Sigmoid colon (tissue), 7 donors: ENCODE measurements around the gene SRP54. TPM values are rescaled to one million over a fixed set of nuclear protein-coding genes. Genes with fewer than 3 reads are reported as not detected.

Experiments used
- DNase-seq: peaks from one replicate; pipeline ENCODE4 v3.0.0-alpha.2; 2019
- H3K27ac ChIP-seq, 4 donors: fragments of 200-600 bp; sonication (generic); one replicate each; pipeline ENCODE4 v1.5.1; 2016 to 2019; ENCODE audit warnings: mild to moderate bottlenecking in 1 of 4
- H3K27me3 ChIP-seq, 3 donors: fragments of 200-600 bp; sonication (generic); one replicate each; pipeline ENCODE4 v1.5.1; 2019; ENCODE audit warnings: mild to moderate bottlenecking in 1 of 3
- H3K36me3 ChIP-seq, 4 donors: fragments of 200-600 bp; sonication (generic); one replicate each; pipeline ENCODE4 v1.5.1; 2016 to 2019
- H3K4me1 ChIP-seq, 4 donors: fragments of 200-600 bp; sonication (generic); one replicate each; pipeline ENCODE4 v1.5.1; 2017 to 2019
- H3K4me3 ChIP-seq, 4 donors: fragments of 200-600 bp; sonication (generic); one replicate each; pipeline ENCODE4 v1.5.1; 2017 to 2019; ENCODE audit warnings: mild to moderate bottlenecking in 2 of 4, moderate library complexity in 1 of 4
- H3K9me3 ChIP-seq, 4 donors: fragments of 200-600 bp in 3 of 4; sonication (generic) in 3 of 4; one replicate each; pipeline versions ENCODE4 v1.5.1 to v1.6.1; 2013 to 2019
- EP300 ChIP-seq, 4 donors: sonication (generic); formaldehyde crosslinking; IDR thresholded peaks; one replicate each; pipeline ENCODE4 v1.6.1; 2017; ENCODE audit warnings: antibody characterized with exemption in 4 of 4
- POLR2A ChIP-seq, 2 donors: fragments of 450-650 bp; IDR thresholded peaks; one replicate each; pipeline ENCODE4 v1.6.1; 2016; ENCODE audit warnings: antibody characterized with exemption in 2 of 2, mild to moderate bottlenecking in 2 of 2, moderate library complexity in 2 of 2
- POLR2AphosphoS5 ChIP-seq, 4 donors: sonication (generic); formaldehyde crosslinking; IDR thresholded peaks; one replicate each; pipeline ENCODE4 v1.6.1; 2017; ENCODE audit warnings: antibody characterized with exemption in 4 of 4
- WGBS, 2 donors: extraction: QIAGEN DNeasy Blood & Tissue Kit; methylation state at CpG; one replicate each; pipeline ENCODE4 v1.1.7; 2013; 5-methylcytosine and 5-hydroxymethylcytosine counted together
- intact Hi-C: fragments of 100-400 bp; cut with DNase I; formaldehyde crosslinking; loops from one replicate; pipeline ENCODE4 v1.15.1; 2023
- polyA plus RNA-seq, 3 donors: library from polyadenylated mRNA; stranded (reverse); fragments of 200-250 nt; gene quantifications; one replicate each; pipeline ENCODE4 v1.2.3, GENCODE V29; 2013
- total RNA-seq, 4 donors: library from RNA; depleted of rRNA; stranded (reverse); fragments of >200 nt; gene quantifications; one replicate each; pipeline ENCODE4 v1.1.0, GENCODE V29; 2016
- TF ChIP-seq, protein P1 (sequence below), 4 experiments: fragments of 450-650 bp in 3 of 4; fragments of 200-600 bp in 1 of 4; IDR thresholded peaks; one replicate each; pipeline ENCODE4 v1.5.1; 2016 to 2019; ENCODE audit warnings: antibody characterized with exemption in 4 of 4, mild to moderate bottlenecking in 3 of 4, moderate library complexity in 2 of 4
- donor health status: healthy with polysubstance abuse.
- donor health status: Bipolar disorder and iron deficiency.
- donor health status: healthy.

The SRP54 gene
- total and polyA plus RNA-seq, 7 donors = 29.9 to 36.1 (median 34.2) TPM

- DNase-seq = no peak
- peak overlapping the region; percentile 93 to 98 (median 97) for H3K27ac ChIP-seq
- peak overlapping the region; percentile 67 to 87 (median 82) for H3K4me3 ChIP-seq
- H3K9me3 ChIP-seq = no peaks in the 10 kb centered on the region
- intact Hi-C loops = loop anchor here (2.0 to 10.0 kb wide), 7 partner anchors 64 to 778 kb away; partner anchors contain the start of genes BAZ1A, BRMS1L, CFL2 and NFKBIA
- WGBS, 2 donors = 3 to 21% methylated on average over 23 of the region's 23 CpGs
- TF ChIP-seq, protein P1, sequence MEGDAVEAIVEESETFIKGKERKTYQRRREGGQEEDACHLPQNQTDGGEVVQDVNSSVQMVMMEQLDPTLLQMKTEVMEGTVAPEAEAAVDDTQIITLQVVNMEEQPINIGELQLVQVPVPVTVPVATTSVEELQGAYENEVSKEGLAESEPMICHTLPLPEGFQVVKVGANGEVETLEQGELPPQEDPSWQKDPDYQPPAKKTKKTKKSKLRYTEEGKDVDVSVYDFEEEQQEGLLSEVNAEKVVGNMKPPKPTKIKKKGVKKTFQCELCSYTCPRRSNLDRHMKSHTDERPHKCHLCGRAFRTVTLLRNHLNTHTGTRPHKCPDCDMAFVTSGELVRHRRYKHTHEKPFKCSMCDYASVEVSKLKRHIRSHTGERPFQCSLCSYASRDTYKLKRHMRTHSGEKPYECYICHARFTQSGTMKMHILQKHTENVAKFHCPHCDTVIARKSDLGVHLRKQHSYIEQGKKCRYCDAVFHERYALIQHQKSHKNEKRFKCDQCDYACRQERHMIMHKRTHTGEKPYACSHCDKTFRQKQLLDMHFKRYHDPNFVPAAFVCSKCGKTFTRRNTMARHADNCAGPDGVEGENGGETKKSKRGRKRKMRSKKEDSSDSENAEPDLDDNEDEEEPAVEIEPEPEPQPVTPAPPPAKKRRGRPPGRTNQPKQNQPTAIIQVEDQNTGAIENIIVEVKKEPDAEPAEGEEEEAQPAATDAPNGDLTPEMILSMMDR (IDR thresholded peaks at IDR 0.05) = no peak
- no peak for TF ChIP-seq POLR2A (IDR thresholded peaks at IDR 0.05)
- TF ChIP-seq EP300 (IDR thresholded peaks at IDR 0.05) = no peak
- no peak for TF ChIP-seq POLR2AphosphoS5 (IDR thresholded peaks at IDR 0.05)
- H3K27me3 ChIP-seq = no peaks in the 10 kb centered on the region
- H3K36me3 ChIP-seq = peaks cover 0 to 10% (median 0%) of the 10 kb centered on the region in 4 donors
- H3K4me1 ChIP-seq = peaks cover 0 to 29% (median 24%) of the 10 kb centered on the region in 4 donors
Observed at GRCh38 chr14:35046751-35047536, 64.2 kb downstream of the SRP54 start.

DNA sequence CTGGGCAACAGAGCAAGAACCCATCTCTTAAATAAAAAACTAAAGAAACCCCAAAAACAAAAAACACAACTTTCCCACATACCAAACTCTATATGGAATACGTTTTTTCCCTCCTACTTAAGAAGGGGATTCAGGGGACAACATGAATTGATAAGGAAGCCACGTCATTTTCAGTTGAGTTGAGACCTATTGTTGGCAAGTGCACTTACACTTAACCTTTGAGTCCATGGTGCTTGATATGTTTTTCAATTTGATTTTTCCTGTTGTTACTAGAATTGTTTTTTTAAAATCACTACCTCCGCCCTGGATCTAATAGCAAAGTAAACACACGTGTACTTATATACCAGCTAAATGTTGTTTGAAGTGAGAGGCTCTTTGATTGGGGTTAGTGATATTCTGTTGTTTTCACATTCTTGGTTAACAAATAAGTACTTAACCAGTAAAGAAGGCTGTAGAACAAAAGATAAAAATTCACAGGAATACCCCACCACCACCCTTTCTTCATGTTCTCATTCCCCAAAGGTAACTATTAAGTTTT is 65.3 kb downstream of the SRP54 start:
- Histone ChIP-seq H3K27ac (no peak overlapping the region), H3K4me3 (no peak overlapping the region), H3K36me3 (peaks cover 0 to 10% (median 0%) of the 10 kb centered on the region in 4 donors), H3K9me3 (no peaks in the 10 kb centered on the region), H3K4me1 (peaks cover 0 to 29% (median 24%) of the 10 kb centered on the region in 4 donors), H3K27me3 (no peaks in the 10 kb centered on the region)
- TF ChIP-seq, protein P1 (IDR thresholded peaks at IDR 0.05) = no peak
- TF ChIP-seq EP300 (IDR thresholded peaks at IDR 0.05) = no peak
- TF ChIP-seq POLR2A (IDR thresholded peaks at IDR 0.05) = no peak
- no peak for TF ChIP-seq POLR2AphosphoS5 (IDR thresholded peaks at IDR 0.05)
- no peak for DNase-seq
- intact Hi-C loops = loop anchor here (2.0 to 10.0 kb wide), 7 partner anchors 65 to 777 kb away; partner anchors contain the start of genes BAZ1A, BRMS1L, CFL2 and NFKBIA
- WGBS, 2 donors = 17 to 67% methylated on average over 4 of the region's 4 CpGs

GRCh38 chr14:35050652-35051051 is 67.9 kb downstream of the SRP54 start:
- TF ChIP-seq POLR2A (IDR thresholded peaks at IDR 0.05) = no peak
- no peak for TF ChIP-seq EP300 (IDR thresholded peaks at IDR 0.05)
- TF ChIP-seq, protein P1 (IDR thresholded peaks at IDR 0.05) = no peak
- TF ChIP-seq POLR2AphosphoS5 (IDR thresholded peaks at IDR 0.05) = no peak
- Histone ChIP-seq H3K27ac (peak overlapping the region in 1 of 4 donors; percentile 42), H3K9me3 (no peaks in the 10 kb centered on the region), H3K4me3 (no peak overlapping the region), H3K27me3 (no peaks in the 10 kb centered on the region), H3K36me3 (peaks cover 0 to 36% (median 0%) of the 10 kb centered on the region in 4 donors), H3K4me1 (peaks cover 0 to 29% (median 19%) of the 10 kb centered on the region in 4 donors)
- no peak for DNase-seq
- 0 to 21% methylated on average over 1 of the region's 1 CpG for WGBS, 2 donors
- intact Hi-C loops = no loop called here

DNA sequence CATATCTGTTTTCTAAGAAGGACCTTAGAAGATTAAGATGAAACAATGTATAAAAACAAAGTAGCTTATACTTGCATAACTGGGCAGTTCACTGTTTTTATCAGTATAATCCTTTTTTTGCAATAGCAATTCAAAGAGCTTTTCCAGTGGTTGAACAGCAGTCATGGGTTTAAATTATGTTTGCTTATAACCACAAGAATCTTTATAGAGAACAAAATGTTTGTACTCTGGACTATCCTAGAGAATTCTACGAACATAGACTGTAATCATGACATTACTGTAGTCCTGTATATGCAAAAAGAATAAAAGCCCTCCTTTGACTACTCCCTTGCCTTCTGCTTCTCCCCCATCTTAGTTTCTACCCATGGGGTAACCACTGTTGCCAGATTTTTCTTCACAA is 69.0 kb downstream of the SRP54 start:
- H3K27me3 ChIP-seq = no peaks in the 10 kb centered on the region
- H3K4me3 ChIP-seq = no peak overlapping the region
- DNase-seq = no peak
- H3K27ac ChIP-seq = peak overlapping the region in 2 of 4 donors; percentile 0 to 42
- H3K4me1 ChIP-seq = peaks cover 0 to 27% (median 19%) of the 10 kb centered on the region in 4 donors
- H3K9me3 ChIP-seq = no peaks in the 10 kb centered on the region
- H3K36me3 ChIP-seq = peaks cover 0 to 47% (median 0%) of the 10 kb centered on the region in 4 donors
- intact Hi-C loops = no loop called here
- WGBS, 2 donors = 15 to 59% methylated on average over 1 of the region's 1 CpG
- TF ChIP-seq, protein P1 (IDR thresholded peaks at IDR 0.05) = no peak
- TF ChIP-seq POLR2AphosphoS5 (IDR thresholded peaks at IDR 0.05) = no peak
- TF ChIP-seq EP300 (IDR thresholded peaks at IDR 0.05) = no peak
- no peak for TF ChIP-seq POLR2A (IDR thresholded peaks at IDR 0.05)
